HG03139 (cell line): ENCODE results near the gene EIF2AK3.
"Not testable (repeated sequence)": the region's sequence is repeated elsewhere in the genome, so short reads cannot be mapped to it uniquely, and the experiment has no call there.

Source experiments
- ATAC-seq: cut with Tn5 transposase; IDR thresholded peaks from one replicate; pipeline ENCODE4 v1.9.1; 2021; ENCODE audit not compliant: unreplicated experiment

The EIF2AK3 gene

DNA sequence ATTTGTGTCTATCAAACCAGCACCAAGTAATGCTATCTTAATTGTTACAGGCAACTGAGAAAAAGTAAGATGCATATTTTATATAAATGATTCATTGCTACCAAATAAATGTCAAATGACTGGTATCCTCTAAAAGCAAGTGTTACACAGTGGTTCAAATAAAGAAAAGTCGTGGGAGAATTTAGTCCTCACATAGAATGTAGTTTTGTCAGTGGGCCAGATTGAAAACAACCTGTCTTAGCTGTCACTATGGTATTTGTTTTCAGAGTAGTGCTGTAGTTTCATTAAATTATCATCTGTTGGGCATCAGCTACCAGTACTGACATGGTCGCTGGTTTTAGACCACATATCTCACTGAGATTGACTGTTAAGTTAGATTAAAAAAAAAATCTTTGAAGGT, 10.2 kb upstream of the EIF2AK3 start:
- no peak for ATAC-seq

GRCh38 chr2:88636026-88636425, 8.8 kb upstream of the EIF2AK3 start:
- no peak for ATAC-seq

DNA sequence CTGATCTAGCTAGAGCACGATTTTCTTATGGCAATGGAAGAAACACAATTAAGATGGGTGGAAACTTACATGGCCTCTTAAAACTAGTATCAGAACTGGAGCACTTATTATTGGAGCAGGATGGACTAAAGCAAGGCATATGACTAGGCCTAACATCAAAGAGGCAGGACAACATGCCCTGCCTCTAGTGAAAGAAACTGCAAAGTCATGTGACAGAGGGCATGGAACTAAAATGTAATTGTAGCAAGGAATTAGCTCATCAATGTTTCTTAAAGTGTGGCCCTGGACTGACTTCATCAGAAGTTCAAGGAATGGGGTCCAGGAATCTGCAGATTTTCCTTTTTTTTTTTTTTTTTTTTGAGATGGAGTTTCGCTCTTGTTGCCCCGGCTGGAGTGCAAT, 5.3 kb upstream of the EIF2AK3 start:
- no peak for ATAC-seq

GRCh38 chr2:88628571-88628939, 1.3 kb upstream of the EIF2AK3 start:
- no peak for ATAC-seq

DNA sequence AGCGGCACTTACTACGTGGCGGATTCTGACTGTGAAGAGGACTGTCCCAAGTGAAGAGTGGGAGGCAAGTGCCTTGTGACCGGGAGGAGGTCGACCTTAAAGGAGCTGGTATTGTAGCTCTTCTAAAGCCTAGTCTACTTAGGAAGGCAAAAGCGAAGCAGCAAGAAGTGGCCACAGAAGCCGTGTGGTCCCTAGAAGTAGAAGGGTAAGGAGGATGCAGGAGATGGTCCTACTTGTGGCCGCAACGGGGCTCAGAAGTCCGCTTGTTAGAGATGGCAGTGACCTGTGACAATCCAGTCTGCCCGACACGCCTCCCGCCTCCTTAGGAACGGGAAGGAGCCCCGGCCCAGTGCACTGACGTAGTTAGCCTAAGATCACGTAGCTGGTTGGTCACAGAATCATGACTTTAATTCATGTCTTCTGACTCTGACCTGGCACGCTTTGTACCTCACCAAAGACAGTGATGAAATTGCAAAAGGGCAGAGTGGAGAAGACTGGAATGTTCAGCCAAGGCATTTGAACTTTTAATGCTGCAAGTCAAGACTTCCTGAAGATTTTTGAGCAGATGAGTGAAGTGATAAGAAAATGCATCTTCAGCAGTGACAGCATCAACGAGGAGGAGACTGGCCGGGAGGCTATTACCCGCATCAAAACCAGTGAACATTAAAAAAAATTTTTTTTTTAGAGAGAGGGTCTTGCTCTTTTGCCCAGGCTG, 749 bp upstream of the EIF2AK3 start:
- ATAC-seq, result peak; percentile 33

DNA sequence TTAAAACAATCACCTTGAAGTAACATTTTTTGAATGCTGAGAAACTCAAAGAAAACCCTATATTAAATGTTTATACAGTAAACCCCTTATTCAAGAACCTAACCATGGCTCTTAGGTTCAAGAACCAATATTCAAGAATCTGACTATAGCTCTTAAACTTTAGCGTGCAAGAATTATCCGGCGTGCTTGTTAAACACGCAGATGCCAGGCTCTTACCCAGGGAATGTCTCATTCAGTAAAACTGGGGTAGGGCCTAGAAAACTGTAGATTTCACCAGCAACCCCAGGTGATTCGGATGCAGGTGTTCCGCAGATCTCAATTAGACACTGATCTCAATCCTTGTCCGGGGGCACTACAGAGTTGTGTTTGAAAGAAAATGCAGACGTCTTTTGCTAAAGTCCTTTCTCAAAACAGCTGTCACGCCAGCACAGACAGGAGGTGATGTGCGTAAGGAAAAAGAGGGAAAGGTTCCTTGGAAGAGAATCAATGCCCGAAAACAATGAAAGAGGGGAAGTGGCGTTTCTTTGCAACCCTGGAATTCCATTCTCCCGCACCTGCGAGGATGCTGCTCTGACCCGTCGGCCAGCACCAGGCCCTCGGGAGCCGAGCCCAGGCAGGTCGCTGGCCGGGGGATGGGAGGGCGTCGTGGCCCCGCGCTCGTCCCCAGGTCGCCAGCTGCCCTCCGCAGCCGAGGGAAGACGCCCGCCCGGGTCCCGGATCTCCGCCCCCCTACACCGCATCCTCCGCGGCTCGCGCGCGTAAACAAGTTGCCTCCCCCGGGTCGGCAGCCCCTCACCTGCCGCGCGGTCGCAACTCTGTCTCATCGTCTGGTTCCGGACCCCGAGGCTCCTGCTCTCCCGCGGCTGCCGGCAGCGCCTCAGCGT, 851 bp downstream of the EIF2AK3 start:
- ATAC-seq, result peak; percentile 6

GRCh38 chr2:88624477-88624876, 2.8 kb downstream of the EIF2AK3 start:
- ATAC-seq, result no peak

DNA sequence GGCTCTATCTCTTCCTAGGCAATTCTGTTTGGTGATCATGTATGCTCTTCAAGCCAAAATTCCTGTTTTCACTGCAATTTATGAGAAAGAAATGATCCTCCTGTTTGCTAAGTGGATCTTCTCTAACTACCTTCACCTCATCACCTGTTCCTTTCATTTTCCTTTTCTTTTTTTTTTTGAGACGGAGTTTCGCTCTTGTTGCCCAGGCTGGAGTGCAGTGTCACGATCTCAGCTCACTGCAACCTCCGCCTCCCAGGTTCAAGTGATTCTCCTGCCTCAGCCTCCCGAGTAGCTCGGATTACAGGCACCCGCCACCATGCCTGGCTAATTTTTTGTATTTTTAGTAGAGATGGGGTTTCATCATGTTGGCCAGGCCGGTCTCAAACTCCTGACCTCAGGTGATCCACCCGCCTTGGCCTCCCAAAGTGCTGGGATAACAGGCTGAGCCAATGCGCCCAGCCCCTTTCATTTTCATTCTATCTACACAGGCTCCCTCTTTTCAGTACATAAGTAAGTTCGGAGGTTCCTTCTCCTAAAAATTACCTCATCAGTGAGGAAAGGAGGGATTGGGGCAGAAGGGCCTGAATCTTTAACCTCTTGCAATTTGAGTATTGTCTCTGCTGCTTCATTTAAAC, 3.3 kb downstream of the EIF2AK3 start:
- ATAC-seq, result not testable (repeated sequence)

GRCh38 chr2:88622307-88622706, 5.0 kb downstream of the EIF2AK3 start:
- no peak for ATAC-seq

GRCh38 chr2:88621432-88621831, 5.8 kb downstream of the EIF2AK3 start:
- ATAC-seq, result no peak

- ATAC-seq, result no peak
Measured at GRCh38 chr2:88620015-88620414, 7.2 kb downstream of the EIF2AK3 start.

GRCh38 chr2:88615822-88616221, 11.4 kb downstream of the EIF2AK3 start:
- ATAC-seq, result peak; percentile 54

DNA sequence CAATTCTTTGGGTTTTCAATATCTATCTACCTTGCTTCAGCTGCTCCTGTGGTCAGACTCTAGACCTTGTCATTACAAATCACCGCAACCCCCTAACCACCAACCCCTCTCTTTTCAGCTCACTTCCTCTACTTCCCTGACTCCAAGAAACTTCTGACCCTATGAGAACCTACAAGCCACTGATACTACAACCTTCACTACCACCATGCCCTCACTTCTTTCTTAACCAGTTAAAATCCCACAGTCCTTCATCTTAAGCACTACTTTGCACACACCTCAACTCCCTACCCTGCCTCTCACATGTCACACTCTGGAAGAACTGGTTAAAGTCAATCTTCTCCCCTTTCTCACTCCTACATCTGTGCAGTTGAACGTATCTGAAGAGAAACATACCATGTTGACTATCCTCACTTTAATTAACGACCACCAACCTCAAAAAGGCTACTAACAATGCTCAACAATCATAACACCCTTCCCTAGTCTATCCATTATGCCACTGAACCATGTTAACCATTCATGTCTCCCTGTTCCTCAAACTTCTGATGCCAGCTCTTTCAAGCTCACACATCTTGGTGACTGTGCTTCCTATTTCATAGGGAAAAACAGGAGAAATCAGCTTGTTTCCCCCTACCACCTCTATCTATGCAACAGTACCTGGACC, 12.6 kb downstream of the EIF2AK3 start:
- ATAC-seq, result peak; percentile 83

DNA sequence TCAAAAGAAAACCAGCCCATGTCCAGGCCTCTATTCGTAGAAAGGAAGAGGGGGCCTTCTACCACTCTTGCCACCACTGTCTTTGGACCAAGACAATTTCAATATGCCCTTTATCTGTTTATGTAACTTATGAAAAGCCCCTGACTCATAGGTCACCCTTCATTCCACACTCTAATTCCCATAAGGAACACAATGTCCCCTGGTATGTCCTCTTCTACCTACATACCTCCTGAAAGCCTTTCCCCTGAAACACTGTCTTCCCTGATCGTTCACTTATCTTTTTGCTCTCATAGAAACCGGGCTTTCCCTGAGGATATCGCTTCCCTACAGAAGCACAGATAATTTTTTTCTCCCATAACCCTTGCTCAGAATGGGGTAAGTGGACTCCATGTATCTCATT, 13.3 kb downstream of the EIF2AK3 start:
- no peak for ATAC-seq

GRCh38 chr2:88608184-88608583, 19.1 kb downstream of the EIF2AK3 start:
- no peak for ATAC-seq

GRCh38 chr2:88607416-88607815, 19.8 kb downstream of the EIF2AK3 start:
- no peak for ATAC-seq

DNA sequence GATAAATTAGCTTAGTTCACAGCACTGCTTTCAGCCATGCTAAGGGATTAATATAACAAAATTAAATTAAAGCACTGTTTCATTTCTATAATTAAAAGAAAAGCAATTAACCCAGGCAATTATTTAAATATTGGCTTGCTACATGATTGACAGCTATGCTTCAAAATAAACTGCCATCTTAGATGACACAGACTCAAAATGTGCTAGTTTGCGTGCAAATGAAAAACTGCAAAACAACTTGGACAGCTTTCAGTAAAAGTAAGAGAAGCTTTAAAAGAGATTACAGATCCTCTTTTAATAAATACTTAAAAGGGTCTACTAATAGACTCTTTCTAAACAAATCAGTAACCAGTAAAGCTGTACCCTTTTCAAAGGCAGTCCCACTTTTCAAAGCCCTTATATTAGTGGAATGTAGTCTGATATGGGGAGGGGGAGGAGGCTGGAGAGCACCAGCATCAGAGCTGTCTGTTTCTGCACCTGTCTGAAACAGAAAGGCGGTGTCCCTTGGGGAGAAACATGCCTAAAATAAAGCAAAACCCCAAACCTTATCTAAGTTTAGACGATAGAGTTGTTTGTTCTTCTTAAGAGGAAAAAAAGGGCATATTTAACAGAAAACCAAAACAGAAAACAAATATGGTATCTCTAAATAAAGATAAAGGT, 20.8 kb downstream of the EIF2AK3 start:
- peak; percentile 93 for ATAC-seq

DNA sequence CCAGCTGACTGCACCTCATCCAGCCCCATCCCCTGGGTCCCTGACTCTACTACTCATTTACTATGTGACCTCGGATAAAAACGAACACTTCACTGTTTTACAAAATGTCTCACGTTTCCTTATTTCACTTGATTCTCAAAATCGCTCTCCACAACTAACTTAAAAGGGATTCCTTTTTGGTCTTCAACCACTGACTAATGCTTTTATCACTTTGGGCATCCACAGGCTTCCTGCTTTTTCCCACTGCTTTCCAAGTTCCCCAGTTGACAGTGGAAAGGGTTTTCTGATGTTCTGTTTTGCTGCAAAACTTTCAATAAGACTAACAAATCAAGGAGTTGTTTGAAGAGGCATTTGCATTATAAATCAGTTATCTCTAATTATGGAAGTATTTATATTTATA, 24.1 kb downstream of the EIF2AK3 start:
- ATAC-seq, result no peak

DNA sequence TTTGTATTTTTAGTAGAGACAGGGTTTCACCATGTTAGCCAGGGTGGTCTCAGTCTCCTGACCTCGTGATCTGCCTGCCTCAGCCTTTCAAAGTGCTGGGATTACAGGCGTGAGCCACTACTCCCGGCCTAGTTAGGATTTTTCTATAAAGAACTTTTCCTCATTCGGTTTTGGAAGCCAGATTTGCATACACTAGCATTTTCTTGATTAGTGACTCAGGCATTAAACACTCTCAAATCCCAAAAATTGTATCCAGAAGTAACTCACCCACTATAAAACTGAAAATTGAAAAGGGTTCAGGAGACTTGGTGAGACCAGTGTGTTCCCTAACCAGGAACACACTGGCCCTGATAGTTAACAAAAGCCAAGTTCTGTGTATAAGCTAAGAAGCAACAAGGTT, 25.2 kb downstream of the EIF2AK3 start:
- ATAC-seq, result no peak

GRCh38 chr2:88601286-88601685, 26.0 kb downstream of the EIF2AK3 start:
- ATAC-seq, result no peak

DNA sequence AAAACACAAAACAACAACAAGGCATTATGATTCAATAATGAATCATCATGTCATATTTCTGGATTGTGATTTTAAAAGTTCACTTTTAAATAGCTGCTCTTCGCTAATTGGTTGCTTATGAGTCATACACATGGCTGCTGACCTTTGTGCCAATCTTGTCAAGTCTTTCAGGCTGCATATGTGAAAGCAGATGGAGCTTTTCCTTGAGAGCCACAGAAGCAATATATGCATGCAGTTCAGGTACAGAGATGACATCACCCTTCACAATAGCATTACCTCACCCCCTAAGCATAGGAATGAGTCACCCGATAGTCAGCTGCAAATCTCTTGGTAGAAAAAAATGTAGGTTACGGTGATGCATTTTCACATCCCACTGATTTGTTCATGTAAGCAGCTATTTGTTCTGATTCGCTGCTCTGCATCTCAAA, 27.2 kb downstream of the EIF2AK3 start:
- peak; percentile 99 for ATAC-seq
